Ascending aorta (tissue), 2 donors: ENCODE results near the gene CELF4. TPM values are rescaled to one million over a fixed set of nuclear protein-coding genes. Genes with fewer than 3 reads are reported as not detected.

Experiments used
- DNase-seq, 2 donors: peaks; one replicate each; pipeline ENCODE4 v3.0.0-alpha.2; 2019; ENCODE audit warnings: low spot score in 2 of 2
- H3K27ac ChIP-seq, 2 donors: fragments of 200-600 bp; sonication (generic); one replicate each; pipeline ENCODE4 v1.5.1; 2016 to 2017; ENCODE audit warnings: mild to moderate bottlenecking in 1 of 2
- H3K27me3 ChIP-seq: fragments of 200-600 bp; sonication (generic); one replicate; pipeline ENCODE4 v1.5.1; 2017
- H3K36me3 ChIP-seq, 2 donors: fragments of 200-600 bp; sonication (generic); one replicate each; pipeline ENCODE4 v1.5.1; 2016
- H3K4me1 ChIP-seq, 2 donors: fragments of 200-600 bp; sonication (generic); one replicate each; pipeline ENCODE4 v1.5.1; 2016 to 2017; ENCODE audit warnings: mild to moderate bottlenecking in 1 of 2
- H3K4me3 ChIP-seq, 2 donors: fragments of 200-600 bp; sonication (generic); one replicate each; pipeline ENCODE4 v1.5.1; 2016 to 2017; ENCODE audit warnings: mild to moderate bottlenecking in 1 of 2
- H3K9me3 ChIP-seq, 2 donors: fragments of 200-600 bp; sonication (generic); one replicate each; pipeline ENCODE4 v1.5.1; 2016
- intact Hi-C: fragments of 100-400 bp; cut with DNase I; formaldehyde crosslinking; loops from one replicate; pipeline ENCODE4 v1.15.1; 2023
- total RNA-seq: library from RNA; depleted of rRNA; stranded (reverse); fragments of >200 nt; gene quantifications from one replicate; pipeline ENCODE4 v1.1.0, GENCODE V29; 2016
- TF ChIP-seq, protein P1 (sequence below), 3 experiments: fragments of 200-600 bp in 2 of 3; fragments of 450-650 bp in 1 of 3; sonication (generic) in 2 of 3; IDR thresholded peaks; one replicate each; pipeline ENCODE4 v1.5.1; 2016 to 2019; ENCODE audit warnings: antibody characterized with exemption in 3 of 3, mild to moderate bottlenecking in 1 of 3, moderate library complexity in 1 of 3

Gene CELF4
- total RNA-seq, 1 donor from 2014 or later = not detected

DNA sequence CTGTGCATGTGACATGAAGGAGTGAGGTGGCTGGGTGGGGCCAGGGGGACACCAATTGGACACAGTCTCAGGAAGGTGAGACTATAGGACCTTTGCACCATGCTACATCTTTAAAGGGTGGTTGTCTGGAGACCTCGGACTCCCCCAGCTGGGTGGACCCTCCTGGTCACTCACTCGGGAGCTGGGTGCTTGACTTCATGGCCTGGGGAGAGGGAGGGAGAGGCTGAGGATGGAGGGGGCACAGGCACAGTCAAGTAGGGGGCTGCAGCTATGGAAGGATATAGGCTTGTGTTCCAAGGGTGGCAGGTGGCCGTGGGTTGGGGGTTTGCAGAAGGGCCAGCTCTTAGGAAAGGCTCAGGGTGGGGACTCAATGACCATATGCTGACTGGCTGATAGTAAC lies 7.1 kb upstream of the CELF4 start:
- TF ChIP-seq, protein P1, sequence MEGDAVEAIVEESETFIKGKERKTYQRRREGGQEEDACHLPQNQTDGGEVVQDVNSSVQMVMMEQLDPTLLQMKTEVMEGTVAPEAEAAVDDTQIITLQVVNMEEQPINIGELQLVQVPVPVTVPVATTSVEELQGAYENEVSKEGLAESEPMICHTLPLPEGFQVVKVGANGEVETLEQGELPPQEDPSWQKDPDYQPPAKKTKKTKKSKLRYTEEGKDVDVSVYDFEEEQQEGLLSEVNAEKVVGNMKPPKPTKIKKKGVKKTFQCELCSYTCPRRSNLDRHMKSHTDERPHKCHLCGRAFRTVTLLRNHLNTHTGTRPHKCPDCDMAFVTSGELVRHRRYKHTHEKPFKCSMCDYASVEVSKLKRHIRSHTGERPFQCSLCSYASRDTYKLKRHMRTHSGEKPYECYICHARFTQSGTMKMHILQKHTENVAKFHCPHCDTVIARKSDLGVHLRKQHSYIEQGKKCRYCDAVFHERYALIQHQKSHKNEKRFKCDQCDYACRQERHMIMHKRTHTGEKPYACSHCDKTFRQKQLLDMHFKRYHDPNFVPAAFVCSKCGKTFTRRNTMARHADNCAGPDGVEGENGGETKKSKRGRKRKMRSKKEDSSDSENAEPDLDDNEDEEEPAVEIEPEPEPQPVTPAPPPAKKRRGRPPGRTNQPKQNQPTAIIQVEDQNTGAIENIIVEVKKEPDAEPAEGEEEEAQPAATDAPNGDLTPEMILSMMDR (IDR thresholded peaks at IDR 0.05) = no peak
- no peak for DNase-seq
- Histone ChIP-seq H3K4me1 (peaks cover 0 to 1% of the 10 kb centered on the region in 2 donors), H3K27ac (no peak overlapping the region), H3K4me3 (no peak overlapping the region), H3K9me3 (no peaks in the 10 kb centered on the region), H3K36me3 (no peaks in the 10 kb centered on the region), H3K27me3 (no peaks in the 10 kb centered on the region)
- intact Hi-C loops = no loop called here

GRCh38 chr18:37571266-37571665 lies 5.7 kb upstream of the CELF4 start:
- Histone ChIP-seq H3K4me3 (no peak overlapping the region), H3K36me3 (no peaks in the 10 kb centered on the region), H3K9me3 (no peaks in the 10 kb centered on the region), H3K27me3 (no peaks in the 10 kb centered on the region), H3K4me1 (peaks cover 4 to 12% of the 10 kb centered on the region in 2 donors), H3K27ac (no peak overlapping the region)
- no peak for DNase-seq
- TF ChIP-seq, protein P1 (IDR thresholded peaks at IDR 0.05) = no peak
- intact Hi-C loops = no loop called here

DNA sequence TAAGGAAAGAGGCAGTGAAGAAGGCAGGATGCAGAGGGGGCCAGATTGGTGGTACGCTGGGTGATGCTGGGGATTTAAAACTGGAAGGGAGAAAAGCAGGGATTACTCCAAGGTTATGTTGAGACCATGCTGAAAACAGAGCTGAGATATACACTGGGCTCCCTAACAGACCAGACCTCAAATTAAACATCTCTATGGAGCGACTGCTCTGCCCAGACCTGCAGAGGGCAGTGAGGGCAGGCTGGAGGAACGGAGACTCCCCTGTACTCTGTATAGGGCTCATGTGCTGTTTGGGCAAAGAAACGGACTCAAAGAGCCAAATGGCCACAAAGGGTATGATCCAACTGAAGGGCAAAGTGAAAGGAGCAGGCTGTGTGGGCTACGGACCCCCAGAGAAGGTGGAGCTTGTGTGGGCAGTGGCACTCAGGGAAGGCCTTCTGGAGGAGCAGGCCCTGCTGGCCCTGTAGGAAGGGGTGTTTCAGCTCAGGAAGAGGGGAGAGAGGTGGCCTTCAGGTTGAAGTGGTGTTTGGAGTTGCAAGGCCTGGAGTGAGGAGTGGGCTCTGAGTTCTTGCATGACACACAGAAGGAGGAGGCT lies 4.8 kb upstream of the CELF4 start:
- H3K9me3 ChIP-seq = no peaks in the 10 kb centered on the region
- H3K4me3 ChIP-seq = no peak overlapping the region
- intact Hi-C loops = no loop called here
- TF ChIP-seq, protein P1 (IDR thresholded peaks at IDR 0.05) = no peak
- H3K36me3 ChIP-seq = no peaks in the 10 kb centered on the region
- no peak for DNase-seq
- H3K4me1 ChIP-seq = peaks cover 4 to 16% of the 10 kb centered on the region in 2 donors
- H3K27me3 ChIP-seq = no peaks in the 10 kb centered on the region
- no peak overlapping the region for H3K27ac ChIP-seq

DNA sequence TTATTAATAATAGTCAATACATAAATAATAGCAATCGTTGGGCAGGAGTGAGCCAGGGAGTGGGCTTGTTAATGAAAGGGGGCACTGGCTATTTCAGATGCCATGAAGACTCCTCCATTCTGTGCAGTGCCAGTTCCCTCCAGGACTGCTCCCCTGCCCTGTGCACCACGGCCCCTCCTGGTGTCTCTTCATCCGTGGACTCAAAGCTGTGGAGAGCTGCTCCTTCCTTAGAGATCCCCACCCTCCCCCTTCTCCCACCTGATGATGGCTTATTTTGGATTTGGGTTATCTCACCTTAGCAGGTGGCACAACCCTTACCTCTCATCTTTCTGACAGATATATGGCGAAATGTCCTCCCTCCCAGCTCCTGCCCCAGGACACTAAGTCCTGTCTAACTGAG lies 3.1 kb upstream of the CELF4 start:
- TF ChIP-seq, protein P1 (IDR thresholded peaks at IDR 0.05) = no peak

DNA sequence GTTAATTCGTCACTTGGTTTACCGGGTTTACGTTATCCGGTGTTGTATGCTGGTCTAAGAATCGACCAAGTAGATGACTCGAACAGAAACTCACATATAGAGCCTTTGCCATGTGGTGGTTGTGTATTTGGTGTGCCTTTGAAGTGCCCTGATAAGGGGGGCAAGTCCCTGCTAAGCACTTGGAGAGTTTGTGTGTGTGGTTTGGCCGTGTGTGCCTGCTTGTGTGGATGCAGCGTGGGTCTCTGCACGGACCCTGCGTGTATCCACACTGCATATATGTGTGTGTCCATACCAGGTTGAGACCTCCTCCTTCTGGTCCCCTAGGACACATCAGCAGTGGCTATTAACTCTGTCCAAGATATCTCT lies 2.4 kb upstream of the CELF4 start:
- Histone ChIP-seq H3K27me3 (no peaks in the 10 kb centered on the region), H3K36me3 (no peaks in the 10 kb centered on the region), H3K4me3 (peak overlapping the region; percentile 65 to 66), H3K27ac (no peak overlapping the region), H3K4me1 (peaks cover 8 to 21% of the 10 kb centered on the region in 2 donors), H3K9me3 (no peaks in the 10 kb centered on the region)
- TF ChIP-seq, protein P1 (IDR thresholded peaks at IDR 0.05) = no peak
- no peak for DNase-seq
- intact Hi-C loops = no loop called here

More for the DNA sequence above, 3.1 kb upstream of the CELF4 start:
- no peak overlapping the region for H3K4me3 ChIP-seq
- intact Hi-C loops = no loop called here
- H3K9me3 ChIP-seq = no peaks in the 10 kb centered on the region
- no peak for DNase-seq
- no peaks in the 10 kb centered on the region for H3K27me3 ChIP-seq
- H3K4me1 ChIP-seq = peaks cover 8 to 21% of the 10 kb centered on the region in 2 donors
- no peak overlapping the region for H3K27ac ChIP-seq
- no peaks in the 10 kb centered on the region for H3K36me3 ChIP-seq
